ENCODE measurements around the gene TRERF1.

GRCh38 chr6:42498473-42499128 is 46.9 kb upstream of the TRERF1 start:
- TF ChIP-seq CTCF (conservative IDR thresholded peaks at IDR 0.05) (no peak), EZH2 (IDR thresholded peaks at IDR 0.05; ENCODE audit: low read depth) (no peak)
